Measurements from ENCODE around the gene MRPS34.
A peak's percentile ranks its signal among the peaks of the same experiment; 100 is the strongest.

The MRPS34 gene

GRCh38 chr16:1745900-1746692, 26.8 kb downstream of the MRPS34 start:
- H3K4me3 ChIP-seq (ENCODE audit: low read depth, low read length): 0 out of 2 replicates have a peak overlapping the region, but pooled peaks have one; percentile 16
- TF ChIP-seq CTCF (IDR thresholded peaks at IDR 0.05; ENCODE audit: low read depth, low read length): no peak

GRCh38 chr16:1745181-1745899, 27.6 kb downstream of the MRPS34 start:
- no peak for TF ChIP-seq CTCF (IDR thresholded peaks at IDR 0.05; ENCODE audit: low read depth, low read length)

GRCh38 chr16:1744338-1744840, 28.5 kb downstream of the MRPS34 start:
- no peak overlapping the region for H3K4me3 ChIP-seq (ENCODE audit: low read depth, low read length)
- no peak for TF ChIP-seq CTCF (IDR thresholded peaks at IDR 0.05; ENCODE audit: low read depth, low read length)

More at GRCh38 chr16:1745181-1745899, 27.6 kb downstream of the MRPS34 start:
- H3K4me3 ChIP-seq (ENCODE audit: low read depth, low read length): 0 out of 2 replicates have a peak overlapping the region, but pooled peaks have one; percentile 16

- H3K4me3 ChIP-seq (ENCODE audit: low read depth, low read length): no peak overlapping the region
- no peak for TF ChIP-seq CTCF (IDR thresholded peaks at IDR 0.05; ENCODE audit: low read depth, low read length)
Observed at GRCh38 chr16:1743376-1744337, 29.3 kb downstream of the MRPS34 start.

GRCh38 chr16:1741553-1742165, 31.3 kb downstream of the MRPS34 start:
- no peak for TF ChIP-seq CTCF (IDR thresholded peaks at IDR 0.05; ENCODE audit: low read depth, low read length)
- H3K4me3 ChIP-seq (ENCODE audit: low read depth, low read length): no peak overlapping the region

- no peak for TF ChIP-seq CTCF (IDR thresholded peaks at IDR 0.05; ENCODE audit: low read depth, low read length)
- no peak overlapping the region for H3K4me3 ChIP-seq (ENCODE audit: low read depth, low read length)
Observed at GRCh38 chr16:1740781-1741490, 32.0 kb downstream of the MRPS34 start.
